NCI-H460 (cell line): ENCODE measurements around the gene RTCB. TPM values are rescaled to one million over a fixed set of nuclear protein-coding genes. Genes with fewer than 3 reads are reported as not detected.
A peak's percentile ranks its signal among the peaks of the same experiment; 100 is the strongest.

Experiments
- DNase-seq: peaks from one replicate; pipeline ENCODE4 v3.0.0-alpha.2; 2016; ENCODE audit warnings: low read depth; ENCODE audit errors: extremely low read depth
- polyA plus RNA-seq: library from polyadenylated mRNA; depleted of rRNA; stranded (reverse); fragments of >200 nt; gene quantifications from 2 replicates; pipeline ENCODE4 v1.2.3, GENCODE V29; 2014; cell fraction: nucleus; rRNA removed
- total RNA-seq: library from RNA; depleted of rRNA; stranded (reverse); fragments of >200 nt; shearing (Covaris generic); gene quantifications from 2 replicates; pipeline ENCODE4 v1.2.3, GENCODE V29; 2014; rRNA removed

Gene RTCB
- total RNA-seq = 75.7 and 76.9 TPM in 2 replicates
- polyA plus RNA-seq = 86.5 and 93.2 TPM in 2 replicates

DNA sequence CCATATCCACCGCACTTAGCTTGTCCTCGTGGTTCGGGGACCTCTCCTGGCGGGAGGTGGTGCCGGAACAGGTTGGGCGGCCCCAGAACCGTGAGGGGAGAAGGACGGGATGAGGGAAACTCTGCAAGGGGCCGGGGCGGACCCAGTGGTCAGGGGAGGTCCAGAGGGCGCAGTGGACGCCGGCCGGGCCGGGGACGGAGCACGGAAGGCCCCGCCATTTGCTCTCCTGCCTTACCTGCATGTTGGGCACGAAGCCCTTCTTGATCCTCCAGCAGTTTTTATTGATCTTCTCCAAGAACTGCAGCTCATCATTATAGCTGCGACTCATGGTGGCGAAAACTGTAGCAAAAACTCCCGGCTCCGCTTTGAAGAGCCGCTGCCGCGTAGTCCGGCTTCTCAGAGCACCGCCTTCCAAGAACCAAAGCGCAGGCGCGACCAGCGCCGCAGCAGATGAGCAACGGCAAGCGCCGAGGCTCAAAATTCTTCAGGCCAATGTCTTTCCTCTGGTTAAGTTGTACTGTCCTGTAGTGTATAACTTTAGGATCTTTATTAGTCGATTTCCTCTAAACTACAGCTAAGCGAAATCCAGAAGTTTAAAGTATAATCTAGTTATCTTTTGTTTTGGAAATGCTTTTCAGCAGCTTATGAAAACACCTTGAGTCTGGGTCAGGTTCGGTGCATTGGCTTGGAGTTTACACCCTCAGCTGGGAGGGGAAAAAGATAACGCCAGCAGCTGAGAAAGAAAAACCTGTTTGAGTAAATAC is at the start of gene RTCB:
TSS of gene RTCB (minus strand) at position 419 of the 764 bp plus-strand sequence. CDS start at position 328, 91 bp downstream.
- DNase-seq = peak; percentile 82

DNA sequence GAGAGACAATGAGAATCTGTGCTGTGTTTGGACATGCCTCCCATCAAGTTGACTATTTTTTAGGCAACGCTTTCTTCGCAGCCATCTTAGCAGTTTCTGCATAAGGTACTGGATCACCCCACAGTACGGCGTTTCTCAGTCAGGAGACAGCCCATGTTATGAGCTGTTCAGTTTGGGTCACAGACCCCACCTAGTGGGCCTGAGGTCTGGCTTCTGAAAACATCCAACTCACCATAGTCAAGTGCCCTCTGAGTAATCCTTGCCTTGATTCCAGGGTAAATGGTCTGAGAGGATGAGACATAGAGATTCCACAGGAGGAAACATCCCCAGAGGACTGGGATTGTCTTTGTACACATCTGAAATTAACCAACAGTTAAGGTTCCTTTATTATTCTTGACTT is 45.0 kb upstream of the RTCB start:
- no peak for DNase-seq

DNA sequence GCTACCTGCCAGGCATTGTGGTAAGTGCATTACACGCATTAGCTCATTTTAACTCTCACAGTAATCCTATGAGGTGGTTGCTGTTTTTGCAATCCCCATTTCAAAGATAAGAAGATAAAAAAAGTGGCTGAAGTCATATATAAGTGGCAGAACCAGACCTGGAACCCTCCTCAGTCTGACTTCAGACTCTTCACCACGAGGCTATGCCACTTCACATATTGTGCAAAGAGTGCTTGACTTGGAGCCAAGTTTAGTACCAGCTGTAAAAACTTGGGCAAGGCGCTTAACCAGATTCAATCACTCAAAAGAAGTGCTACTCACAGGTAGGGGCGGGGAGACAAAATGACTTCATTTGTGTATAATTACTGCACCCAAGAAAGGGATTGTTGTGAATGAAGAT is 36.9 kb upstream of the RTCB start:
- no peak for DNase-seq

DNA sequence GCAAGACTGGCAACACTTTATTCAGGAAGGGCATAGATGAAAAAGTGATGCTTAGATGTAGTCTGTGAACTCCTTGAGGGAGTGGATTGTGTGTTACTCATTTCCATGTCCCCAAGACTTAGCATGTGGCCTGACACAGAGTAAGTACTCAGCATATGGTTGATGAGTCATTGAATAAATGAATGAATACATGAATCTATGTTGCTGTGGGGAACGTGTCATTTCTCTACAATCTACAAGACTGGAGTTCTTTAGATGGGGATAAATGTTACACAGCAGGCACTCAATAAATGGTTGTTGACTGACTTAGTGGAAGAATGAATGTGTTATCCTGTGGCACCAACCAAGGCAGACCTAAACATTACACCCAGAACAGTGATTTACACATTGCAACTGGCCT is 34.3 kb upstream of the RTCB start:
- DNase-seq = no peak

DNA sequence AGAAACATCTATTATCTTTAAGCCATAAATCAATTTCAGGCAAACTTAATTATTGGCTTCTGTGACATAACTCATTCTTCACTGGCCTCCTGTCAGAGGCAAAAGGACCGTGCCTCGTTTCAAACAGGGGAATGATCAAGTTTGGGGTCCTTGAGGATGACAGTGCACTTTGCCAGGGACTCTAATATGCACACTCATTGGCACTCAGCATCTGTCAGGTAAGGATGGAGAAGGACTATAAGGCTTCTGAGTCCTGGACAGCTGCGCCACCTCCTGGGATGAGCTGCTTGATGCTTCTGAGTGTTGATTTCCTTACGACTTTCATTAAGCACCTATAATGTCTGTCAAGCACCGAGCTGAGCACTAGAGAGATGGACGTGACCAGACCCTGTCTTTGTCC is 32.0 kb upstream of the RTCB start:
- peak; percentile 22 for DNase-seq

DNA sequence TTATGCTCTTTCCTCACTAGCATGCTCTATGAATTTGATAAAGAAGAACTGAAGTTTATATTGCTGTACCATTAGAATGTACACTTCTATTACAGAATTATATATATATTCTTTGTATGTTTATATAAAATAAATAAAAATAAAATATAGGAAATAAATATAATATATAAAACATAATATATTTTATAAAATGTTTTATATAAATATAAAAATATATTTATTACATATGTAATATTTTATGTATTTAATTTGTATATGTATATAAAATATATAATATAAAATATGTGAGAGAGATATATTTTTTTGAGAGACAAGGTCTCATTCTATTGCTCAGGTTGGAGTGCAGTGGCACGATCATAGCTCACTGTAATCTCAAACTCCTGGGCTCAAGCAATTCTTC is 18.3 kb upstream of the RTCB start:
- DNase-seq = no peak

DNA sequence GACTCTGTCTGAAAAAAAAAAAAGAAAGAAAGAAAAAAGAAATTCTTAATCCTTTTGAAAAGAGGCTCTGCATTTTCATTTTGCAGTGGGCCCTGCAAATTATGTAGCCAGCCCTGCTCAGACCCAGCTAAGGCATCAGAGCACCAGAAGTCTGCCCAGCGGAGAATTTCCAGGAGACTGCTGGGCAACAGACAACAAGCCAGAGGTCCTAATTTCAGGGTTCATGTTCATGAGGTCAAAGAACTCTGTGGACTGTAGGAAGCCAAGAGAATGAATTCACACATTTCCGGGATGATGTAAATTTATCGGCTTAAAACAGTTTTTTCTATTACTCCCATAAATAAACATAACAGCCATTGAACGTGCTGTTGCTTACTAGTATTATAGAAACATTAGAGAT is 14.8 kb upstream of the RTCB start:
- no peak for DNase-seq

DNA sequence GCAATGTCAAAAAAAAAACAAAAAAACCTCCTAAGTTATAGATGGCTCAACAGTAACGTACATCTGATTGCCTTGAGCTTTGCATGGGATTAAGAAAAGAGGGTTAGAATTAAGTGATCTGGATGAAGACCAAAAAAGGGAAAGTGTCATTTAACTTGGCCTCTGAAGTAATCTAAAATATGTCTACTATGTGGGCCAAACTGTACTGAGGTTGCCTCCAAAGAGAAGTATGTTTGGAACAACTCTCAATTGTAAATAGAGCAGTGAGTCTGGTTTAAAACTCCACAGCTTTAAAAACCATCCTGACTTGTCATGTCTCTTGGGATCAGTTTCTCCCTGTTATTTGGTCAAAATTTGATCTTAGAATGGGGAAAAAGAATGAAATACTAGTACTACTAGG is 11.6 kb upstream of the RTCB start:
- no peak for DNase-seq

DNA sequence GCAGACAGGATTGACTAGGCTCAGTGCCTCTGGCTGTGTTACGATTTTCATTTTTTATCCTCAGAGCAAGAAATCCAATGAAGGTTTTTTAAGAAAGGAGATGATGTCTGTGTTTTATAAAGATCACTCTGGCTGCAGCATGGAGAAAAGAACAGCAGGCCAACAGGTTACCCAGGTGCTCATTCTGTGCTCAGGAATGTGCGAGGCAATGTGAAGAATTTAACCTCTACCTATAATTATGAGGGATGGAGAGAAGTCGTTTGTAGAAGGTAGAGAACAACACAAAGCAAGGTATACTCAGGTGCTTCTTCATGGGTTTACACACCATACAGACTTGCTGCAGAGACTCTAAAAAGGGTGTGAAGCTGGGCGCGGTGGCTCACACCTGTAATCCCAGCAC is 10.0 kb upstream of the RTCB start:
- no peak for DNase-seq

DNA sequence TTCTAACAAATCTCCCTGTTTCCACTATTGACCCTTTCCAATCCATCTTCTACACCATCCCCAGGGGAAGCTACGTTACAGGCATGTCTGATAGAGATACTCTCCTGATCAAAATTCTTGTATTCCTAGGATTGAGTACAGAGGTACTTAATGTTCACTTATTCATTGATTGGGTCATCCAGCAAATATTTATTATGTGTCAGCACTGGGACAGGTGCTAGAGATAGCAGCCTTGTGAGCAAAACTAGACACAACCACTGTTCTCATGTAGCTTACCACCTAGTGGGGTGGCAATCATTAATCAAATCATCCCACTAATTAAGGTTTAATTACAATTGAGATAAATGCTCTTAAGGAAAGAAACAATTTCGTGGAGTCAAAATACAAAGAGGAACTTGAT is 9.4 kb upstream of the RTCB start:
- DNase-seq = no peak

DNA sequence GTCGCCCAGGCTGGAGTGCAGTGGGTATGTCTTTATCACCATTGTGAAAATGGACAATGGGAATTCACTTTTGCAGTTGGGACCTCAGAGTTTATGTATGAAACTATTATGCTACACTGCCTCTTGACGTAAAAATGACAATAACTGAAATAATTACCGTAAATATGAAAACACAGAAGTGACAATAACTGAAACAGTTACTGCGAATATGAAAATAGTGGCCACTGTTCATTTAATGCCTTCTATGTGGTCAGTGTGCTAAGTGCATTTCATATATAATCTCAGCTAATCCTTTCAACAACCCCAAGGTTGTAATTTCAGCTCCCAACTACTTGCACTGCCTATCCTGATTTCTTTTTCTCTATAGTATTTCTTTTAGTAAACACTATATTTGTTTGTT is 5.9 kb upstream of the RTCB start:
- DNase-seq = no peak

DNA sequence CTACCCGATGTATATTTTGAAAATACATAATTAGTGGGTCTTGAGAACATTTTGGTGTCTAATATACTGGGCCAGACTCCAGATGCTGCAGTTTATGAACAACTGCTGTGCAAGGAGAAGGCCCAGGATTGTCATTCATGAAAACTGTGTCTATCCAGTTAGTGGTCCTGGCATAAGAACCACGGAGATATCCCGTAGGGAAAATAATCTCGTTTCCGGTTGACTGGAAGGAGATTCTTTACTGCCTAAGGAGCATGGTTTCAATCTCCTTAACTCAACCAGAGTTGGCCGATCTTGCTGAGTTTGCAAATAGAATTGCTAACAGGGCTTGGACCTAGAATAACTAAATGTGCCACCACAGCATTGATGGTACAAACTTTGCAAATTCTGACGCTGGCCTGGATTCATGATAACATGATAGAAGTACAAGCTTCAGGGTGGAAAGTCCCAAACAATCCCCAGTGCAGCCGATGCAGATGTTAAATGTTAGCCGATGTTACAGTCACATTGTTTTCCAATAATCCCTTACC is 4.6 kb upstream of the RTCB start:
- no peak for DNase-seq

DNA sequence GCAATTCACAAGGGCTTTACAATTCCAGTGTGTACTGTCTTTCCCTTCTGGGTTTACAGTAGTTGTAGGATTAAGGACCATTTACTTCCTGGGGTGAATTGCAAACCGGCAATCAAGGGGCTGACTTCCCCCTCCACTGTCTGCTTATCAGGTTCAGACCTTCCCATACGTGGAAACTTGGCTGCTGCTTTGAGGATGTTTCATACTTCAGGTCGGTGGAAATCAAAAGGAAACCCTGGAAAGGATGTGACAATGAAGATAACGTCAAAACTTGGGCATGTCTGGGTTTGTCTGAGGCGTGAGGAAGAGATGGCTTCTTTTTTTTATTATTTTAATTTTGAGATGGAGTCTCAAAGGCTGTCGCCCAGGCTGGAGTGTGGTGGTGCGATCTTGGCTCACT is 2.1 kb upstream of the RTCB start:
- no peak for DNase-seq

DNA sequence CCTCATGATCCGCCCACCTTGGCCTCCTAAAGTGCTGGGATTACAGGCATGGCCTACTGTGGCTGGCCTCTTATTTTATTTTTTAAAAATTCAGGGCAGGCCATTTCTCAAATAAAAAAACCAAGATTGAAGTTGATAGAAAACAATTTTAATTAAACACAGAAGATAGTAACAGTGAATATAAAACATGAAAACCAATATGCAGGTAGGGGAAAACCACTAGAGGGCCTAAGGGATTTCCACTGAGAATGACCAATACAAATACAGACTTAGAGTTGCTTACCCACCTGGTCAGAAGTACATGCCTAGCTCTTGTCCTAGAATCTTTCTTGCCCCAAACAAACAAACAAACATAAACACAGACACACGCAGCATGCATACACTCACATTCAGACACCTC is 1.7 kb upstream of the RTCB start:
- DNase-seq = no peak

DNA sequence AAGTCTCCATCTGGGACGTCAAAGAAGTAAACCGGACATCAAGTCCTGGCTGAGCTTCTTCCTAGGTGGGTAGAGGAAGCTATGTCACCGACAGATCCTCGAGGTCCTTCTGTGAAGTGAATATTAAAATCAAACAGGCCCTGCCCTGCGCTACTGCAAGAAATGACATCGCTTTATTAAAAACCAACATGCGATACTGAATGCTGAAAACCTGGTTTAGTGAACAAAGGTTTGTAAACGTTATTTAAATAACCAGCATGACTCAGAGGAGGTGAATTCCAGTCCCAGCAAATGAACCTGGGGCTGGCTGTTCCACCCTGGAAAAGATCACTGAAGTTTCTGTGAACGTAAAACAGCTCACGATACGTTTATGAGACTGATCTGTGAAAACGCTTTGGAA is 645 bp downstream of the RTCB start:
- no peak for DNase-seq

DNA sequence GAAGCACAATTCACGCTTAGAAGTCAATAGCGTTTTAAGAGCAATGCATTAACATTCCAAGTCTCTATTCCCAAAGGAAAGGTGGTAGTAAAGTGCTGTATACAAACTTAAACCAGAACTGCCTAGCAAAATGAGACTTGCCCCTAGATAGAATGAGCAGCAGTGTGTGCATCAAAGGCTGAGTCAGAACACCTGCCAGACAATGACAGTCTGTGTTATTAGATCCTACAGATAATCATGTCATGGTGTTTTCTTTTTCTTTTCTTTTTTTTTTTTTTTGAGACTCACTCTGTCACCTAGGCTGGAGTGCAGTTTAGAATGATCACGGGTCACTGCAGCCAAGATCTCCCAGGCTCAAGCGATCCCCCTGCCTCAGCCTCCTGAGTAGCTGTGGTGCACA is 1.6 kb downstream of the RTCB start:
- no peak for DNase-seq

DNA sequence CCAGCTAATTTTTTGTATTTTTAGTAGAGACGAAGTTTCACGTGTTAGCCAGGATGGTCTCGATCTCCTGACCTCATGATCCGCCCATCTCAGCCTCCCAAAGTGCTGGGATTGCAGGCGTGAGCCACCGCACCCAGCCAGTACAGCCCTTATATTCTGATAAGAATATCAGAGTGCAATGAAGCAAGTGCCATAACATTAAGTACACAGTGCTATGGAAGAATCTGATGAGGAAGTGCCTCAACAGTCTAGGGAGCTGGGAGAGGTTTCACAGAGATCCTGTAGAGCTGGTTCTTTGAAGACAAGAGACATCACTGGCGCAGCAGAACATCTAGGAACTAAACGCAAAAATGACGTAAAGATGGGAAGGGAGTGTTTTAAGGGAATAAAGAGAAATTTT is 2.1 kb downstream of the RTCB start:
- no peak for DNase-seq

DNA sequence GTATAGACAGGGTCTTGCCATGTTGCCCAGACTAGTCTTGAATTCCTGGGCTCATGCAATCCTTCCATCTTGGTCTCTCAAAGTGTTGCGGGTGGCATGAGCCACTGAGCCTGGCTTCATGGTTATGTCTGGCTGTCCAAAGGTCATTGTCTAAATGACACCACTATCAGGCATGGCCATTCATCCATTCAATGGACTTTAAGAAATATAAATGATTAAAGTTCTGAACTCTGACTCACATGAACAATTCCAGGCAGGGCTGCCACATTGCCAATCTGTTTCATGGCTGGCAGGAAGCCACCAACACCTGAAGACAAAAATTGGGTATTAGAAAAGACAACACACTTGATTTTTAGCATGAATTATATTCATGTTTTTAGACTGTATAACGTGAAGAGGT is 4.1 kb downstream of the RTCB start:
- no peak for DNase-seq

DNA sequence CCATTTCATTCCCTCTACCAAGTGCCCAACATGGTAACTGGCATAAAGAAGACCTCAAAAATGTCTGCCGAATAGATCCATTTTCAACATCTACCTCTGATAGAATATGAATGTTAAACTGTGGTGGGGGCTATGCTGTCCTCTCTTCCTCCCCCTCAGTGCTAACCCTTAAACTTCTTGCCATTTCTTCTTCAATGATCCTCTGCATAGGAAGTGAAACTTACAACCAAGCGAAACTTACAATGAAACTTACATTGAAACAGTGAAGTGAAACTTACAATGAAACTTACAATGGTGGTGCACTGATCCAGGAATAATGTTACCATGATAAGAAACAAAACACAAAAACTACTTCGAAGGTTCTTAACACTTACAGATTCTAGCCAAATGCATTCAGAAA is 4.7 kb downstream of the RTCB start:
- DNase-seq = no peak

DNA sequence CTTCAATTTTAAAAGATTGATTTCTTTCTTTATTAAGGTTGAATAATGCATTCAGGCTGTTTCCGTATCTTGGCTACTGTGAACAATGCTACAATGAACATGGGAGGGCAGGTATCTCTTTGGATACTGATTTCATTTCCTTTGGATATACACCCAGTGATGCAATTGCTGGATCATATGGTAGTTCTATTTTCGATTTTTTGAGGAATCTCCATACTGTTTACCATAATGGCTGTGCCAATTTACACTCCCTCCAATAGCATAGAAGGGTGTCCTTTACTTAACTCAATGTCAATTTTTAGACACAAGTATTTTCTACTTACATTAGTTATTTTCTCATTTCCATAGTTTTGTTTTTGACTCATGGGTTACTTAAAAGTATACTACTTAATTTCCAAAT is 8.0 kb downstream of the RTCB start:
- DNase-seq = no peak

DNA sequence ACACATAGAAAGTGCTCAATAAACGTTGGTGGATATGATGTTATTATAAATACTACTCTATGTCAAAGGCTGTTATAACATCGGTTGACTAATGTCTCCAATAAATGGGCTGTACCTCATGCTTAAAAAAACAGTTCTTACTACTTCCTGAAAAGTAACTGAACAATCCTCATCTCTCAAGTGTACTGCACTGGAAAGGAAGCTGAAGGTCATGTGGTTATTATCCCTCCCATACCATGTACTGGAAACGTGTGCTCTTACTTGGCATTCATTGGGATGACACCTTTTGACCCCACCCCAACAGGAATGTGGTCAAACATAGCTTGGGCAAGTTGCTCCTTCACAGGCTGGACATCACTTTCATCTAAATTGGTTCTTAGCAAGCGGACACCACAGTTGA is 10.6 kb downstream of the RTCB start:
- no peak for DNase-seq

DNA sequence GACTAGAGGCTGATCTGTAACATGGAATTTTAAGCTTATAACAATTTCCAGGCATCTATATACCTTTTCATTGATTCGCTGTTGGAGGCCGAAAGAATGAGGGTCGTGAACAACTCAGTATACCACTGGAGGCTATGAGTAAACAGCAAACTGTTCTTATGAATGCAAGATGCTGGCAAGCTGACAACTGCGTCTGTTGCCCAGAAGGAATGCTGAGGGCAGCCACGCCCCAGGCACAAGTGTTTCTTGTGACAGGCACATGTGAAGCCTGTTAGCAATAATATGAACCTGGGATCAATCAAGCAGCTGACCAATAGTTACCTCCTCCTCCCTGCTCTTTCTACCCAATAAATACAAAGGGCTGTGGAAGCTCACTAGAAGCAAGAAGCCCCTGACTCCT is 15.3 kb downstream of the RTCB start:
- no peak for DNase-seq

DNA sequence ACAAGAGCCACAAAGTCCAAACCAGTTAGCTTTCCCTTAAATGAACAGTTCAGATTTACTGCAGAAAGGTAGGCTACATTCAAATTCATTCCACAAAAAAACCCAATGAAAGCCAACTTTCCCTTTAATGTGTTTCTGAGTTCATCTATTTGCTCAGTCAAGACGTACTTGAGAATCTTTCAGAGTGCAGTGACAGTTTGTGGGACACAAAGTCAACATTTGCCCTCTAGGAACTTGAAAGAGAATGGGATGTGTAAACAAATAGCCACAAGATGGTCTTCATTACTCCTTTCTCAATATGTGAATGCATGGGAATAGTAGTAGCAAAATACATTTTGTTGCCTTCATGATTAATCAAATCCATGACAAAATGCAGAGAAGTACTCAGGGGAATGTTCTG is 15.8 kb downstream of the RTCB start:
- DNase-seq = no peak
